Natural killer cell (primary cell): ENCODE measurements around the gene TIAM1. TPM values are rescaled to one million over a fixed set of nuclear protein-coding genes. Genes with fewer than 3 reads are reported as not detected.

Experiments
- ATAC-seq, 3 donors: fragments of 150-1000 bp in 2 of 3; fragments of 200-7000 bp in 1 of 3; cut with Tn5 transposase; 1 replicate in 1 of 3; 2 replicates in 2 of 3; pipeline ENCODE4 v1.10.0; 2021; ENCODE audit warnings: mild to moderate bottlenecking in 2 of 3, moderate library complexity in 2 of 3
- DNase-seq, 2 donors: peaks; one replicate each; pipeline versions ENCODE4 v3.0.0 to v3.0.0-alpha.2; 2013 to 2021; ENCODE audit warnings: mixed read lengths in 1 of 2
- H3K27ac ChIP-seq: one replicate; pipeline ENCODE4 v1.5.1; 2013; ENCODE audit warnings: mild to moderate bottlenecking, low read length
- H3K27me3 ChIP-seq: one replicate; pipeline ENCODE4 v1.6.1; 2013; ENCODE audit warnings: low read length; ENCODE audit not compliant: control insufficient read depth, insufficient read depth
- H3K36me3 ChIP-seq: one replicate; pipeline ENCODE4 v1.6.1; 2013; ENCODE audit warnings: low read length; ENCODE audit not compliant: control insufficient read depth, insufficient read depth
- H3K4me1 ChIP-seq: one replicate; pipeline ENCODE4 v1.6.1; 2013; ENCODE audit warnings: low read length; ENCODE audit not compliant: control insufficient read depth, insufficient read depth
- H3K4me3 ChIP-seq: one replicate; pipeline ENCODE4 v1.5.1; 2013; ENCODE audit warnings: low read length
- H3K9me3 ChIP-seq: one replicate; pipeline ENCODE4 v1.6.1; 2013; ENCODE audit warnings: low read length; ENCODE audit not compliant: control insufficient read depth, insufficient read depth
- H3K27ac Mint-ChIP-seq, 2 donors: one replicate each; pipeline ENCODE4 v1.8.0; 2022; ENCODE audit warnings: mild to moderate bottlenecking in 2 of 2, mixed read lengths in 2 of 2, moderate library complexity in 1 of 2
- H3K27me3 Mint-ChIP-seq, 2 donors: one replicate each; pipeline ENCODE4 v1.8.0; 2022; ENCODE audit warnings: low read depth in 2 of 2, mixed read lengths in 2 of 2
- H3K36me3 Mint-ChIP-seq: one replicate; pipeline ENCODE4 v1.8.0; 2022; ENCODE audit warnings: mixed read lengths
- H3K4me1 Mint-ChIP-seq, 2 donors: one replicate each; pipeline ENCODE4 v1.8.0; 2022; ENCODE audit warnings: mixed read lengths in 2 of 2
- H3K4me3 Mint-ChIP-seq: one replicate; pipeline ENCODE4 v1.8.0; 2022; ENCODE audit warnings: mild to moderate bottlenecking, moderate library complexity, mixed read lengths
- H3K9me3 Mint-ChIP-seq, 2 donors: one replicate each; pipeline ENCODE4 v1.8.0; 2022; ENCODE audit warnings: mixed read lengths in 2 of 2
- WGBS: methylation state at CpG from one replicate; pipeline ENCODE4 v1.1.7; 2013; ENCODE audit warnings: missing lambda C conversion rate; ENCODE audit not compliant: insufficient coverage; 5-methylcytosine and 5-hydroxymethylcytosine counted together
- intact Hi-C: fragments of 100-400 bp; cut with micrococcal nuclease; formaldehyde crosslinking; loops from one replicate; pipeline ENCODE4 v1.14.2; 2022
- total RNA-seq, 4 donors: library from RNA; stranded (reverse); fragments of 120-200 nt in 1 of 4; gene quantifications; one replicate each; pipeline versions ENCODE4 v1.2.3 to v1.2.4, GENCODE V29; 2013 to 2022
- TF ChIP-seq, protein P1 (sequence below): fragments of 200-600 bp; IDR thresholded peaks from one replicate; pipeline ENCODE4 v1.8.0; 2022; ENCODE audit warnings: antibody characterized with exemption

TIAM1 gene
- total RNA-seq, 3 donors from 2014 or later (not counting 1 experiment from before 2014, with no cell fraction given): 19.1 to 32.3 (median 19.4) TPM

- Mint-ChIP-seq H3K4me3 (no peak overlapping the region), H3K36me3 (no peaks in the 10 kb centered on the region), H3K4me1 (peaks cover 0 to 8% of the 10 kb centered on the region in 2 donors), H3K9me3 (no peaks in the 10 kb centered on the region), H3K27me3 (peaks cover 5 to 9% of the 10 kb centered on the region in 2 donors), H3K27ac (no peak overlapping the region)
- no peak for DNase-seq
- intact Hi-C loops: no loop called here
- Histone ChIP-seq H3K4me1 (no peaks in the 10 kb centered on the region), H3K4me3 (no peak overlapping the region), H3K9me3 (no peaks in the 10 kb centered on the region), H3K27ac (no peak overlapping the region), H3K27me3 (no peaks in the 10 kb centered on the region), H3K36me3 (no peaks in the 10 kb centered on the region)
- TF ChIP-seq, protein P1, sequence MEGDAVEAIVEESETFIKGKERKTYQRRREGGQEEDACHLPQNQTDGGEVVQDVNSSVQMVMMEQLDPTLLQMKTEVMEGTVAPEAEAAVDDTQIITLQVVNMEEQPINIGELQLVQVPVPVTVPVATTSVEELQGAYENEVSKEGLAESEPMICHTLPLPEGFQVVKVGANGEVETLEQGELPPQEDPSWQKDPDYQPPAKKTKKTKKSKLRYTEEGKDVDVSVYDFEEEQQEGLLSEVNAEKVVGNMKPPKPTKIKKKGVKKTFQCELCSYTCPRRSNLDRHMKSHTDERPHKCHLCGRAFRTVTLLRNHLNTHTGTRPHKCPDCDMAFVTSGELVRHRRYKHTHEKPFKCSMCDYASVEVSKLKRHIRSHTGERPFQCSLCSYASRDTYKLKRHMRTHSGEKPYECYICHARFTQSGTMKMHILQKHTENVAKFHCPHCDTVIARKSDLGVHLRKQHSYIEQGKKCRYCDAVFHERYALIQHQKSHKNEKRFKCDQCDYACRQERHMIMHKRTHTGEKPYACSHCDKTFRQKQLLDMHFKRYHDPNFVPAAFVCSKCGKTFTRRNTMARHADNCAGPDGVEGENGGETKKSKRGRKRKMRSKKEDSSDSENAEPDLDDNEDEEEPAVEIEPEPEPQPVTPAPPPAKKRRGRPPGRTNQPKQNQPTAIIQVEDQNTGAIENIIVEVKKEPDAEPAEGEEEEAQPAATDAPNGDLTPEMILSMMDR: no peak
- WGBS: 60% methylated on average over 1 of the region's 1 CpG
- no peak for ATAC-seq
Observed at GRCh38 chr21:31107871-31108270, 236.2 kb downstream of the TIAM1 start.

DNA sequence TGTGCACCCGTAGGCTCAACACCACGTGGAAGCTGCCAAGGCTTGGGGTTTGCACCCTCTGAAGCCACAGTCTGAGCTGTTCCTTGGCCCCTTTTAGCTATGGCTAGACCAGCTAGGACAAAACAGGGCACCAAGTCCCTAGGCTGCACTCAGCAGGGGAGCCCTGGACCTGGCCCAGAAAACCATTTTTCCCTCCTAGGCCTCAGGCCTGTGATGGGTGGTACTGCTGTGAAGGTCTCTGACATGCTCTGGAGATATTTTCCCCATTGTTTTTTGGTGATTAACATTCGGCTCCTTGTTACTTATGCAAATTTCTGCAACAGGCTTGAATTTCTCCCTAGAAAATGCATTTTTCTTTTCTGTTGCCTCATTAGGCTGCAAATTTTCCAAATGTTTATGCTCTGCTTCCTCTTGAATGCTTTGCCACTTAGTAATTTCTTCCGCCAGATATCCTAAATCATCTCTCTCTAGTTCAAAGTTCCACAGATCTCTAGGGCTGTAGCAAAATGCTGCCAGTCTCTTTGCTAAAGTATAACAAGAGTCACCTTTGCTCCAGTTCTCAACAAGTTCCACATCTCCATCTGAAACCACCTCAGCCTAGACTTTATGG, 236.8 kb downstream of the TIAM1 start:
- Histone ChIP-seq H3K36me3 (no peaks in the 10 kb centered on the region), H3K27me3 (no peaks in the 10 kb centered on the region), H3K4me1 (no peaks in the 10 kb centered on the region), H3K9me3 (no peaks in the 10 kb centered on the region), H3K27ac (no peak overlapping the region), H3K4me3 (no peak overlapping the region)
- no peaks in the 10 kb centered on the region for H3K9me3 Mint-ChIP-seq
- no peak overlapping the region for H3K4me3 Mint-ChIP-seq
- TF ChIP-seq, protein P1: no peak
- DNase-seq: no peak
- peaks cover 0 to 8% of the 10 kb centered on the region in 2 donors for H3K4me1 Mint-ChIP-seq
- no peak overlapping the region for H3K27ac Mint-ChIP-seq
- no peak for ATAC-seq
- intact Hi-C loops: no loop called here
- H3K27me3 Mint-ChIP-seq: peaks cover 5 to 9% of the 10 kb centered on the region in 2 donors
- H3K36me3 Mint-ChIP-seq: no peaks in the 10 kb centered on the region
- 83% methylated on average over 4 of the region's 4 CpGs for WGBS

- Mint-ChIP-seq H3K27ac (no peak overlapping the region), H3K9me3 (no peaks in the 10 kb centered on the region), H3K27me3 (peaks cover 11 to 19% of the 10 kb centered on the region in 2 donors), H3K36me3 (no peaks in the 10 kb centered on the region), H3K4me1 (peaks cover 6 to 17% of the 10 kb centered on the region in 2 donors), H3K4me3 (no peak overlapping the region)
- Histone ChIP-seq H3K27ac (no peak overlapping the region), H3K27me3 (peaks cover 5% of the 10 kb centered on the region), H3K4me1 (peaks cover 5% of the 10 kb centered on the region), H3K36me3 (no peaks in the 10 kb centered on the region), H3K9me3 (no peaks in the 10 kb centered on the region), H3K4me3 (no peak overlapping the region)
- ATAC-seq (no peak), DNase-seq (no peak)
- TF ChIP-seq, protein P1: no peak
- WGBS: 79% methylated on average over 2 of the region's 4 CpGs
- intact Hi-C loops: no loop called here
Observed at GRCh38 chr21:31103571-31104265, 240.3 kb downstream of the TIAM1 start.
